Colonic mucosa (tissue), 4 donors: Measurements from ENCODE around the gene MCTP2. TPM values are rescaled to one million over a fixed set of nuclear protein-coding genes. Genes with fewer than 3 reads are reported as not detected.
"Not testable (repeated sequence)": the region's sequence is repeated elsewhere in the genome, so short reads cannot be mapped to it uniquely, and the experiment has no call there.

Experiments used
- DNase-seq: peaks from one replicate; pipeline ENCODE4 v3.0.0-alpha.2; 2020
- H3K27ac ChIP-seq: fragments of 200-600 bp; one replicate; pipeline ENCODE4 v1.8.0; 2021
- H3K27me3 ChIP-seq: fragments of 200-600 bp; one replicate; pipeline ENCODE4 v1.8.0; 2021
- H3K36me3 ChIP-seq: fragments of 200-600 bp; one replicate; pipeline ENCODE4 v1.8.0; 2021
- H3K4me1 ChIP-seq: fragments of 200-600 bp; one replicate; pipeline ENCODE4 v1.8.0; 2021; ENCODE audit warnings: mild to moderate bottlenecking
- H3K4me3 ChIP-seq: fragments of 200-600 bp; one replicate; pipeline ENCODE4 v1.8.0; 2021
- H3K9ac ChIP-seq, 2 donors: one replicate each; pipeline ENCODE4 v1.7.0; 2013; ENCODE audit warnings: control low read depth in 2 of 2, low read depth in 2 of 2, low read length in 2 of 2
- H3K9me3 ChIP-seq: fragments of 200-600 bp; one replicate; pipeline ENCODE4 v1.8.0; 2021
- CTCF ChIP-seq: fragments of 200-600 bp; IDR thresholded peaks from one replicate; pipeline ENCODE4 v1.8.0; 2022; ENCODE audit warnings: antibody characterized with exemption, mild to moderate bottlenecking
- intact Hi-C: fragments of 100-400 bp; cut with DNase I; formaldehyde crosslinking; loops from one replicate; pipeline ENCODE4 v1.14.1; 2022
- total RNA-seq, 2 donors: library from RNA; stranded (reverse); fragmentation: NEBNext Ultra II Directional in 1 of 2; extraction: Animal tissue kit (Norgen Biotek cat#: 25700) in 1 of 2; gene quantifications; one replicate each; pipeline ENCODE4 v1.2.1, GENCODE V29; 2021
- donor health status: healthy.
- donor health status: DM: no; HTN: no; CAD: no.
- donor health status: DM: no; HTN: no; CAD: no.

MCTP2 gene
- total RNA-seq, 2 donors from 2014 or later: 56.4 to 88.3 TPM

- Histone ChIP-seq H3K9ac (no peak overlapping the region), H3K9me3 (no peaks in the 10 kb centered on the region), H3K4me3 (no peak overlapping the region), H3K4me1 (no peaks in the 10 kb centered on the region), H3K27me3 (no peaks in the 10 kb centered on the region), H3K27ac (no peak overlapping the region), H3K36me3 (no peaks in the 10 kb centered on the region)
- TF ChIP-seq CTCF: no peak
- DNase-seq: no peak
- intact Hi-C loops: no loop called here
These were observed 261.8 kb downstream of the MCTP2 start for GRCh38 chr15:94493176-94493575.

GRCh38 chr15:94493586-94493985 is 262.2 kb downstream of the MCTP2 start:
- H3K4me1 ChIP-seq, H3K4me3 ChIP-seq, DNase-seq, H3K9me3 ChIP-seq, intact Hi-C loops, H3K36me3 ChIP-seq, H3K9ac ChIP-seq, H3K27me3 ChIP-seq, H3K27ac ChIP-seq: not testable (repeated sequence)

- TF ChIP-seq CTCF: no peak
- H3K36me3 ChIP-seq: no peaks in the 10 kb centered on the region
These were observed 263.4 kb downstream of the MCTP2 start for GRCh38 chr15:94494732-94495131.

GRCh38 chr15:94503293-94503692 is 271.9 kb downstream of the MCTP2 start:
- intact Hi-C loops: no loop called here
- no peaks in the 10 kb centered on the region for H3K9me3 ChIP-seq
- DNase-seq: no peak
- no peak overlapping the region for H3K9ac ChIP-seq
- no peaks in the 10 kb centered on the region for H3K4me1 ChIP-seq
- no peak for TF ChIP-seq CTCF
- H3K27me3 ChIP-seq: no peaks in the 10 kb centered on the region
- no peak overlapping the region for H3K4me3 ChIP-seq
- no peaks in the 10 kb centered on the region for H3K36me3 ChIP-seq
- no peak overlapping the region for H3K27ac ChIP-seq

More at GRCh38 chr15:94494732-94495131, 263.4 kb downstream of the MCTP2 start:
- Histone ChIP-seq H3K4me1 (no peaks in the 10 kb centered on the region), H3K4me3 (no peak overlapping the region), H3K27ac (no peak overlapping the region), H3K9me3 (no peaks in the 10 kb centered on the region), H3K27me3 (no peaks in the 10 kb centered on the region), H3K9ac (no peak overlapping the region)
- DNase-seq: no peak
- intact Hi-C loops: no loop called here

- intact Hi-C loops: no loop called here
- no peak overlapping the region for H3K4me3 ChIP-seq
- no peaks in the 10 kb centered on the region for H3K9me3 ChIP-seq
- H3K27ac ChIP-seq: no peak overlapping the region
- no peaks in the 10 kb centered on the region for H3K4me1 ChIP-seq
- no peak for TF ChIP-seq CTCF
- no peaks in the 10 kb centered on the region for H3K36me3 ChIP-seq
- no peak overlapping the region for H3K9ac ChIP-seq
- no peak for DNase-seq
- H3K27me3 ChIP-seq: no peaks in the 10 kb centered on the region
These were observed 277.9 kb downstream of the MCTP2 start for GRCh38 chr15:94509259-94509658.

- Histone ChIP-seq H3K9me3 (no peaks in the 10 kb centered on the region), H3K9ac (no peak overlapping the region), H3K27ac (no peak overlapping the region), H3K4me1 (no peaks in the 10 kb centered on the region), H3K36me3 (no peaks in the 10 kb centered on the region), H3K27me3 (no peaks in the 10 kb centered on the region), H3K4me3 (no peak overlapping the region)
- intact Hi-C loops: no loop called here
- TF ChIP-seq CTCF: no peak
- DNase-seq: no peak
These were observed 290.8 kb downstream of the MCTP2 start for GRCh38 chr15:94522125-94522524.
